T follicular helper cell (primary cell): Measurements from ENCODE around the gene SDK2.
"Not testable (repeated sequence)": the region's sequence is repeated elsewhere in the genome, so short reads cannot be mapped to it uniquely, and the experiment has no call there.

Experiments used
- DNase-seq: peaks from one replicate; pipeline ENCODE4 v3.0.0-alpha.2; 2020; ENCODE audit warnings: low read depth

The SDK2 gene

GRCh38 chr17:73323409-73324159 lies 320.7 kb downstream of the SDK2 start:
- no peak for DNase-seq

GRCh38 chr17:73320601-73321264 lies 323.5 kb downstream of the SDK2 start:
- no peak for DNase-seq

- DNase-seq, result no peak
Observed at GRCh38 chr17:73319766-73320165, 324.5 kb downstream of the SDK2 start.

GRCh38 chr17:73318836-73319235 lies 325.4 kb downstream of the SDK2 start:
- DNase-seq, result no peak

GRCh38 chr17:73318427-73318813 lies 325.8 kb downstream of the SDK2 start:
- DNase-seq, result no peak

GRCh38 chr17:73317513-73318426 lies 326.5 kb downstream of the SDK2 start:
- no peak for DNase-seq

- no peak for DNase-seq
Observed at GRCh38 chr17:73316919-73317505, 327.2 kb downstream of the SDK2 start.

GRCh38 chr17:73315471-73315870 lies 328.8 kb downstream of the SDK2 start:
- DNase-seq, result no peak

- DNase-seq, result no peak
Observed at GRCh38 chr17:73313526-73314127, 330.6 kb downstream of the SDK2 start.

- DNase-seq, result not testable (repeated sequence)
Observed at GRCh38 chr17:73312887-73313286, 331.4 kb downstream of the SDK2 start.

- peak; percentile 78 for DNase-seq
Observed at GRCh38 chr17:73311781-73312641, 332.2 kb downstream of the SDK2 start, which contains the start of gene CDC42EP4. CDC42EP4 (minus strand) TSS chr17:73312001; CDS start chr17:73286500, 25,501 bp downstream.

- DNase-seq, result no peak
Observed at GRCh38 chr17:73311428-73311780, 332.8 kb downstream of the SDK2 start.

- DNase-seq, result no peak
Observed at GRCh38 chr17:73309727-73310596, 334.3 kb downstream of the SDK2 start.

GRCh38 chr17:73308959-73309358 lies 335.3 kb downstream of the SDK2 start:
- not testable (repeated sequence) for DNase-seq

- DNase-seq, result no peak
Observed at GRCh38 chr17:73308017-73308823, 336.0 kb downstream of the SDK2 start.

GRCh38 chr17:73307130-73307529 lies 337.1 kb downstream of the SDK2 start:
- no peak for DNase-seq

- DNase-seq, result no peak
Observed at GRCh38 chr17:73305845-73306836, 338.1 kb downstream of the SDK2 start.
